ENCODE results near the gene ANKRD44.
"Not testable (repeated sequence)": the region's sequence is repeated elsewhere in the genome, so short reads cannot be mapped to it uniquely, and the experiment has no call there.

ANKRD44 gene

DNA sequence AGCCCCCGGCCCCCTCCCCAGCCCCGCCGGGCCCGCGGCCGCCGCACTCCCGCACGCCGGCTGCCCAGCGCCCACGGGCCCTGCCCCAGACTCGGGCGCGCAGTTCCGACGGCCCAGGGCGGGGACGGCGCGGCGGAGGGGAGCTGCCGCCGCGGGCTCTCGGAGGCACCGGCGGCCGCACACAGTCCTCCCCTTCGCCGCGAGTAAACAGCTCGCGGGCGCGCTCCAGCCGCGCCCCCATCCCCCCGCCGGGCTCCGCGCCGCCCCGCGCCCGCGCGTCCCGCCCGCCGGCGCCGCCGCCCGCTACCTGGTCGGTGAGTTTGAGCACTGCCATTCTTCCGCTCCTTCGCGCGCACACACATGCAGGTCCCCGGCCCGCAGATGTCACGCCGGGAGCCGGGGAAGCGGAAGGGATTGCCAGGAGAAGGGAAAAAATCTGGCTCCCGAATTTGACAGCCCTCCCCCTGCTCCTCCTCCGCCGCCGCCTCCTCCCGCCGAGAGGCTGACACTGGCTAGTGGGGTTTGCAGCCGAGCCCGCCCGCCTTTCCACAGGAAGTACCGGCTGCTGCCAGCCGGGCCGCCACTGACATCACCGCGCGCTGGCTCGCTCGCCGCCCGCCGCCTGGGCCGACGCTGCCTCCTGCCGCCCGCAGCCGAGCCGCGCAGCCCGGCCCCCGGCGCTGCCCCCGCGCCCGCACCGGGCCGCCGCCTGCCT lies at the start of gene ANKRD44:
TSS of gene ANKRD44 (minus strand) at position 510 of the 715 bp plus-strand sequence. CDS start at position 334, 176 bp downstream.
- DNase-seq (ENCODE audit: low read depth): peak; percentile 81

DNA sequence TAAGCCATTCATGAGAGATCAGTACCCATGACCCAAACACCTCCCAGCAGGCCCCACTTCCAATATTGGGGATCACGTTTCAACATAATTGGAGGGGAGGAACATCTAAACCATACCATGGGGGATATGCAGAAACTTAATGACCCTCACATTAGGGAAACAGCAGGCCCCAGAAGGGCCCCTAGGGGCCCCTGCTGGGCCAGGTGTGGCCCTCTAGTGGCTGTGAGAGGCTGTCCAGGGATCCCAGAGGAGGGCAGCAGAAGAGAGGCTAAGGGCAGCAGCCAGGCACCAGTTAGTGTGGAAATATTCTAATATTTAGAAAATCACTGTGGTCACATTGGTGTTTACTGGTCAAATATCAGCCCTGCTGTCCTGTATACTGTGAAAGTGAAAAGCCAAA lies 49.3 kb upstream of the ANKRD44 start:
- no peak for DNase-seq (ENCODE audit: low read depth)

DNA sequence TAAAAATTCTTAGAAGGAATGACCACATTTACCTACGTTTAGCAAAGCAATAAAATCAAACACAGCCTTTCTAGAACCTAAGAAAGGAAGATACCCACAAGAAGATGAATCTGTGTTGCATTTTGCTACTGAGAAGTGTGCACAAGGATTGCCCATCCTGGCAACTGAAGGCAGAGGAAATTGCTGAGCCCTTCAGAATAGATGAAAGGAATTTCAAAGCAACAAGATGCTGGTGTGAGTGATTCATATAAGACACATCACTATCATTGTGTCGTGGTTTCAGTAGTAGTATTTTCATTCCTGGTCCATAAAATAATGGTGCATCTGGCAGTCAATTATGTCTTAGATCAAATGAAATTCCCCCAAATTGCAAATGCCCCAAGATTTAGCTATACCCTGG lies 48.4 kb upstream of the ANKRD44 start:
- DNase-seq (ENCODE audit: low read depth): no peak

DNA sequence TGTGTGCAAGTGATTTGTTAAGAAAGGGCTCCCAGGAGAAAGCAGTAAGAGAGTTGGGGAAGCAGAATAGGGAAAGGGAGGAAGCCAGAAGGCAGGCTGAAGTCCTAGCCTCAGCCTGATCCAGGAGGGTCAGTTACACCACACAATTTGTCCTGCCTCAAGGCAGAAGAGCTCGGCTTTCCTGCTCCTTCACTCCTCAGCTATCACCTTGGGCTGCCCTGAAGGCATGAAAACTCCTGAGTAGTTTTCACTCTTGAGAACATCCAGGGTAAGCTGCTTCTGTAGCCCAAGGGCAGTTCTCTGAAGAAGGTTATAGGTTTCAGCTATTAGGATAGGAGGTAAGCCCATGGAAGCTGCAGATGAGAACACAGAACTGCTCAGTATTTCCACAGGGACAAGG lies 47.4 kb upstream of the ANKRD44 start:
- DNase-seq (ENCODE audit: low read depth): no peak

DNA sequence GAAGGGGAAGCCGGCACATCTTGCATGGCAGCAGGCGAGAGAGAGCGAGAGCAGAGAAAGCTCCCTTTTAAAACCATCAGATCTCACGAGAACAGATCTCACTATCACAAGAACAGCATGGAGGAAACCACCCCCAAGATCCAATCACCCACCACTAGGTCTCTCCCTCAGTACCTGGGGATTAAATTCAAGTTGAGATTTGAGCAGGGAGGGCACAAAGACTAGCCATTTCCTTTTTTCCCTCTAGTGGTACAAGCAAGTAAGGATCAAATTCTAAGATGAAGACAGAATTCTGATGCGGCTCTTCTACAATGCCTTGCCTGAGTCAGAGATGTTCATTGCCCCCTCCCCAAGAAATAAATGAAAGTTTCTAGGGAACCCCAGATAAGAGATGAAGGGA lies 45.6 kb upstream of the ANKRD44 start:
- DNase-seq (ENCODE audit: low read depth): no peak

DNA sequence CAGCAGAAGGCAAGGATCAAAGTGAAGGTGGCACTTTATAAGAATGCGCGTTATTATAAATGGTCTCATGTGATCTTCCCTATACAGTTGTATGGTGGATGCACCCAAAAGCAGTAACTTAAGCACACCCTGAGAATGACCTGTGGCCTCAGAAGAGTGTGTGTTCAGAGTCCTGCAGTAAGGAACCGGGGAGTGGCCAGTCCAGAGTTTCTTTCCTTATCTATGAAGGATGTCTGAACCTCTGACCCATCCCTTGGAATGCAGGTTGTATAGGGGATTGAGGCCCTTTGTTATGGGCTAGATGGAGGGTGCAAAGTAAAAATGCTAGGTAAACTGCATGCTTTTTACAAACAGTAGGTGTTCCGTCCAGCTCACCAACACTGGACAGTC lies 43.6 kb upstream of the ANKRD44 start:
- no peak for DNase-seq (ENCODE audit: low read depth)

DNA sequence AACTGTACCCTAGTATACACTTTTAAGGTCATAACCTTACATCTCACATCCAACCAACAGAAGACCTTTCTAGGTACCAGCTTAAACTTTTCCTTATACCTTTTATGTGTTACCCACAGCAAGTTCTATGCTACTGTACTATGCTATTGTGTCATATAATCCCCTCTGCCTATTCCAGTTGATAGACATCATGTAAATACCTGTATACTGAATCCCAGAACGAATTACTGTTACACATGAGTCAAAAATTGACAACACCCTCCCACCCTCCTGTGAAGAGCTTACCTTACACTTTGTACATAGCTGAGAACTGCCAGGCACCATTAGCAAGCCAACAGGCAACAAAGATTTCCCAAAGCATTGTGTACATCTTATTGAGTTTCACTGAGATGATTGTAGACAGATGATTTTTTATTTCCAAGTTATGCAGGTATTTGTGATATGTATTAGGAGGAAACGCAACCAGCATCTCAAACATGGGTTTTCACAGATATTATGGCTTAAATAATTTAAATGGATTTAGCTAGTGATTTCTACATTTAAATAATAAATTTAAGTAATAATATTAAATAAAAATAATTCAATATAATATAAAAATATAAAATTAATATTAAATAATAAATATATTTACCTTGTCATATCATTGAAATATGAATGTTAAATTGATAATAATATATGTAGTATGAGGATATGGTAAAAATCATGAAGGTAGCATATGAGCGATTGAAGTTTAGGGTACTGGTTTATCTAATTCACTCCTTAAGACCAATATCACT lies 43.0 kb upstream of the ANKRD44 start:
- DNase-seq (ENCODE audit: low read depth): no peak

DNA sequence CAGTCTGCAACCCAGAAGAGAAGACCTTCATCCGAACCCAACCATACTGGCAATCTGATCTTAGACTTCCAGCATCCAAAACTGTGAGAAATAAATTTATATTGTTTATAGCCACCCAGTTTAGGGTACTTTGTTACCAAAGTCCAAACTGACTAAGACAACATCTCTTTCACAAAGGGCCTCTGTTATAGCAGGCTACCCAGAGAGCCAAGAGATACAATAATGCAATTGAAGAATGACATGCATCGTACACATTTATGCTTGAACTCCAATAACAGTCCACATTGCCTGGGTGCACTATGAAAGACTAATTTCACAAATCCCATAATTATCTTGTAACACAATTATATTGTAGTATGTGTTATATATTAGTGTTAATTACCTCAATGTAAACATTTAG lies 39.1 kb upstream of the ANKRD44 start:
- DNase-seq (ENCODE audit: low read depth): no peak

DNA sequence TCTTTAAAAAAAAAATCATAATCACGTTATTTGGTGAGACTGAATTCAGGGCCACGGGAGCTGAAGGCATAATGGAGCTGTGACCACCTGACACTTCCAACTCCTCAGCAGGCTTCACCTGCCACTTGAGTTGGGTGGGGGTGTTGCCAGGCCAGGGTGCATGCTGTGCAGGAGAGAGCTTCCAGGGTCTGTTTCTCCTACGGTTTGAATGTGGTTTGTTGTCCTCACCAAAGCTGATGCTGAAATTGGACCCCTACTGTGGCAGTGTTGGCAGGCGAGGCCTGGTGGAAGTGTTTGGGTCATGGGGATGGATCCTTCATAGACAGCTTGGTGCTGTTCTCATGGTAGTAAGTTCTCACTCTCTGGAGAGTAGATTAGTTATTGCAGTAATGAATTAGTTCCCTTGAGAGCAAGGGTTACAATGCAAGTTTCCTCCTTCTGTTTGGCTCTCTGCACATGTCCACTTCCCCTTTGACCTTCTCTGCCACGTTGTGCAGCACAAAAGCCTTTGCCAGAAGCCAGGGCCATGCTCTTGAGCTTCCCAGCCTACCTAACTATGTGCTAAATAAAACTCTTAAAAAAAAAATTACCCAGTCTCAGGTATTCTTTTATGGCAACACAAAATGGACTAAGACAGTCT lies 38.3 kb upstream of the ANKRD44 start:
- DNase-seq (ENCODE audit: low read depth): no peak

DNA sequence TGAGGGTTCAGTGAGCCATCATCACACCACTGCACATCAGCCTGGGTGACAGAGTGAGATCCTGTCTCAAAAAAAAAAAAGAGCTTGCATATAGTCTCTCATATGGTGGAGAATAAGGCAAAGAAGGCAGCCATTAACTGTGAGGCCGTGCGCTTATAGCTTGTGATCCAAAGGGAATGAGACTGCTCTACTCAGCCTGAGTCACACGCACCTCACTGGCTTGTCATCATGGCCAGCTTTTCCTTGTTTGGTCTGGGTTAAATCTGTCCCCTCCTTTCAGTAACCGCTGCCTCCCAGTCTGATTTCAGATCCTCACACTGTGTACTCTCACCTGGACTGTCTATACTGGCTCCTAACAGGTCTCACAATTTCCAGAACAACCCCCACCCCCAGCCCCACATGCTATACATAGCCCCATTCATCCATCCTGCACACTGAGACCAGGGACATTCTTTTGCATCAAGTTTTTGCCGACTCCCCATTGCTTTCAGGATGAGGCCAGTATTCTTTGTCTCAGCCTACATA lies 35.3 kb upstream of the ANKRD44 start:
- no peak for DNase-seq (ENCODE audit: low read depth)

DNA sequence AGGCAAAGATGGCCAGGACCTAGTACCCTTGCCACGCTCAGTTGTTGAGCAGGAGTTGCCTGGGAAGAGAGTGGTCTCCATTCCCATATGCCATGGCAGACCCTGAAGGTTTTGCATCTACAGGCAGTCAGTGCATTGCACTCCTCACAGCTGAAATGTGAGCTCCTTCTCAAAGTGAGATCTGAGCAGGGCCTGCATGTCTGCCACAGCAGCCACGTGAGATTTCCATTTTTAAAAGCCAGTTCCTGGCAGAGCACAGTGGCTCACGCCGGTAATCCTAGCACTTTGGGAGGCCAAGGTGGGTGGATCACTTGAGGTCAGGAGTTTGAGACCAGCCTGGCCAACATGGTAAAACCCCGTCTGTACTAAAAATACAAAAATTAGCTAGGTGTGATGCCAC lies 33.4 kb upstream of the ANKRD44 start:
- not testable (repeated sequence) for DNase-seq (ENCODE audit: low read depth)

DNA sequence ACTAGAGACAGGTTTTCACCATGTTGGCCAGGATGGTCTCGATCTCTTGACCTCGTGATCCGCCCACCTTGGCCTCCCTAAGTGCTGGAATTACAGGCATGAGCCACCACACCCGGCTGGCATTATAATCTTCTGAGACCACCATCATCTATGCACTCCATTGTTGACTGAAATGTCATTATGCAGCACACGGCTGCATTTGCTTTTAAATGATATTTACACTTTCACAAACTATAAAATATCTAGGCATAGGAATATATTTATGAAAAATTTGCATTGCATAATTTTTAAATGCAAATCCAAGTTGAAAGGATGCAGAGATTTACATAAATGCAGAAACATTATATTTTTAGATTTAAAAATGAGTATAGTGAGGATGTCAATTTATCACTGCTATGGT lies 30.0 kb upstream of the ANKRD44 start:
- no peak for DNase-seq (ENCODE audit: low read depth)

DNA sequence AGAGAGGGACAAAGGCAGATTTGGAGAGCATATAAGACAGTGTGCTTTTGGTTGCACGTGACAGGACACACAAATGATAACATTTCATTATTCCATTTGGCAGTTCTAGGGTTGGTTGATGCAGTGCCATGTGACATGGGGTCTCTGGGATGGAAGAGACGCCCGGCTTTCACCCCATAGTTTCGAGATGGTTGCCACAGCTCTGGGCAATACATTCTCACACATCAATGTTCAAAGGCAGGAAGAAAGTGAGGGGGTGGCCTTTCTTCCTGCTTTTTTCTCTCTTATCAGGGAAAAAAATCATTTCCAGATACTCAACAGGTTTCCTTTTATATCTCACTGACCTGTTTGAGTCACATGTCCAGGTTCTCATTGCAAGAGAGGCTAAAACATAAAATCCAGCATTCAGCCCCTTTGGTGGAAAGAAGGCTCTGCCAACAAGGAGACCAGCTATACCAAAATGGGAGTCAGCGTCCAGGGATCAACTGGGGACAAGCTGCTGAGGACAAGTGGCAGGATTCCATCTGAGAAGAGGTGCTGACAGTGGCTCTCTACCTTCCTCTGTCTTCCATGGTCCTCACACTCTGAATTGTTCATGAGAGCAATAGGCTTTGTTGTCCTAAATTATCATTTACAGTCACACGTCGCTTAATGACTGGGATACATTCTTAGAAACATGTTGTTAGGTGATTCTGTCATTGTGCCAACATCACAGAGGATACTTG lies 29.1 kb upstream of the ANKRD44 start:
- DNase-seq (ENCODE audit: low read depth): no peak

DNA sequence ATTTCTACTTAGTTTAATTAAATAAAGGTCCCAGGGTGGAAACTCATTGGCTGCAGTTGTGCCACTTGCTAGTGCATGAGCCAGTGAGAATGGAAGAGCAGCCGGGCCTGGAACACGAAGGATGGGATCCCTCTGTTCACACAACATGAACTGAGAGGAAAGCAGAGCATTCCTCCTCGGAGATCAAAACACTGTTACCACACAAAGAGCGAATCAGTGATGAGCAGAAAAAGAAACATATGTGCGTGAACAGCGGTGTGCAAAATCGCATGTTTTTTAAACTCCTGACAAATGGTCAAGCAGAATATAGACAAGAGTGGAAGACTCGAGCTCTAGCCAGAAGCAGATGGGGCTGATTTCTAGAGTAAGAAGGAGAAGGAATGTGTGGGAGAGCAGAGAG lies 28.4 kb upstream of the ANKRD44 start:
- no peak for DNase-seq (ENCODE audit: low read depth)

DNA sequence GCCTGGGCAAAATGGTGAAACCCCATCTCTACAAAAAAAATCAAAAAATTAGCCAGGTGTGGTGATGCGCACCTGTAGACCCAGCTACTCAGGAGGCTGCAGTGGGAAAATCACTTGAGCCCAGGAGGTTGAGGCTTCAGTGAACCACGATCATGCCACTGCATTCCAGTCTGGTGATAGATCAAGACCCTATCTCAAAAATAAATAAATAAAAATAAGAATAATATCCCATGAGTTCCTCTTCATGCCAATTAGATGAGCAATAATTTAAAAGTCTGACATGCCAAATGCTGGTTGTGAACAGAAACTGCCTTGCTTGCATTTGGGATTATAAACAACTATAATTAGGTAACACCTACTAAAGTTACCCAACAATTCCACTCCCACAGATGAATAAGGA lies 22.1 kb upstream of the ANKRD44 start:
- no peak for DNase-seq (ENCODE audit: low read depth)

DNA sequence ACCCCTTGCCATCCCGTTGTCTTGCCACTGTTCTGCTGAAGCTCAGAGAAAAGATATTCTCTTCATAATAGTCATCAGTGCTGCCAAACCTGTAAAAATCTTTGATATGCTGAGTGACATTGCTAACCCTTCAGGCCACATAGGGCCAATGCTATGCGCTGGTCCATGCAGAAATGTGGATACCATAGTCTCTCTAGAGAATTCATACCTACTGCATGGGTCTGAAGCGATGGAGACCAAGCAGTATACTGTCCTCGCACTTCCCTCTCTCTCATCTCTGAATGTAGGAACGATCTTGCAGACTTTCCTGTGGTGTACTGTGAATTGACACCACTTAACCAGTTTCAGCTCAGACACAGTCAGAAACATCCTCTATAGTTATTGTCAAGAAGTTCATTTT lies 17.9 kb upstream of the ANKRD44 start:
- DNase-seq (ENCODE audit: low read depth): no peak

DNA sequence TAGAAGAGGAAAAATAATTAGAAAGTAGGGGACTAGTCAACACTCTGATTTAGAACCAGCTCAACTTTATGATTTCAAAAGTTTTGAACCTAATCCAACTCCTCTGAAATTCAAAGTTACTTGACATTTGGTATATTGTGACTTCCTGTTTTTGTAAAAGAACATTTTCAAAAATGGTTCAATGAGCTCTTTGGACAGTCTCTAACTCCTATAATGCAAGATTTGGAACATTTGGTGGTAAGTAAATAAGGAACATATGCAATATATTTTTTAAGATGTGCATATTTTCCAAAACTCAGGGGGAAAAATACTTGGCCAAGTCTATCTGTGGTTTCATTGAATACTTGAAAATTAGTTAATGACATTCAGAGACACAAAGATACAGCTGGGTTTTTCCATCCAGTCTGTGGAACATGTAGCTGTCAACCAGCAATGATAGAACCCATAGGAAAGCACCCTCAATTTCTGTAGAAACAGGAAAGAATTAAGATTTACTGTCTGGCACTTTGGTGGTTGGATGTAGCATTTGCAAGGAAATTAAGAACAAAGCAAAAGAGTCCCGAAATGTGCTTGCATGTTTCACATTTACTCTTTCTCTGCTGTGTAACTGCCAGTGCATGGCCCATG lies 17.0 kb upstream of the ANKRD44 start:
- DNase-seq (ENCODE audit: low read depth): no peak

DNA sequence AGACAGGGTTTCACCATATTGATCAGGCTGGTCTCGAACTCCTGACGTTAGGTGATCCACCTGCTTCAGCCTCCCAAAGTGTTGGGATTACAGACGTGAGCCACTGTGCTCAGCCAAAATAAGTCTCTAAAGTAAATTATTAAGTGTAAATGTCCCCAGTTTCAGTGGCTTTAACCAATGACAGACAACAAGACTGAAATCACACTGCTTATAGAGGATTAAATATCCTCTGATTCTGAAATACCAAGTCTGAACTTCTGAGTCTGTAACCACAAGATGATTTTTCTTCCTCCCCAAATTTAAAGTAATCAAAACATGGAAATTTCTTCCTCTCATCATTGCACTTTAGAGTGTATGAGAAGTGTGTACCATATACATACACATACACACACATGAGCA lies 16.5 kb upstream of the ANKRD44 start:
- DNase-seq (ENCODE audit: low read depth): no peak

DNA sequence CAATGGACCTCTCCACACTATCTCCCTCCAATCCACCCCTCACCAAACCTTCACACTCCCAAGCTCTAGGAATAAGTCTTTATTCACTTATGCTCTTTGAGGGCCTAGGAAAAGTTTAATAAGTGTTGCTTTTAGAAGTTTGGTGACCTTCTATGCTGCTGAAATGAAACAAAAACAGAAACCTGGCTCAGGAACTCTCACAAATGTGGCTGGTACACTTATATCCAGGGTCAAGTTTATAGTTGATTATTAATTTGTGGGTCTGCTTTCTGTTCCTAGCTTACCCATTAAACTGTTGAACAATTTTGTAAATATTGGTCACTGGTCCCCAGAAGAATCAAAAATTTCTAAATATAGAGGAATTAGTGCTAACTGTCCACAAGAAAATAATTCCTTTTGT lies 14.2 kb upstream of the ANKRD44 start:
- DNase-seq (ENCODE audit: low read depth): no peak

DNA sequence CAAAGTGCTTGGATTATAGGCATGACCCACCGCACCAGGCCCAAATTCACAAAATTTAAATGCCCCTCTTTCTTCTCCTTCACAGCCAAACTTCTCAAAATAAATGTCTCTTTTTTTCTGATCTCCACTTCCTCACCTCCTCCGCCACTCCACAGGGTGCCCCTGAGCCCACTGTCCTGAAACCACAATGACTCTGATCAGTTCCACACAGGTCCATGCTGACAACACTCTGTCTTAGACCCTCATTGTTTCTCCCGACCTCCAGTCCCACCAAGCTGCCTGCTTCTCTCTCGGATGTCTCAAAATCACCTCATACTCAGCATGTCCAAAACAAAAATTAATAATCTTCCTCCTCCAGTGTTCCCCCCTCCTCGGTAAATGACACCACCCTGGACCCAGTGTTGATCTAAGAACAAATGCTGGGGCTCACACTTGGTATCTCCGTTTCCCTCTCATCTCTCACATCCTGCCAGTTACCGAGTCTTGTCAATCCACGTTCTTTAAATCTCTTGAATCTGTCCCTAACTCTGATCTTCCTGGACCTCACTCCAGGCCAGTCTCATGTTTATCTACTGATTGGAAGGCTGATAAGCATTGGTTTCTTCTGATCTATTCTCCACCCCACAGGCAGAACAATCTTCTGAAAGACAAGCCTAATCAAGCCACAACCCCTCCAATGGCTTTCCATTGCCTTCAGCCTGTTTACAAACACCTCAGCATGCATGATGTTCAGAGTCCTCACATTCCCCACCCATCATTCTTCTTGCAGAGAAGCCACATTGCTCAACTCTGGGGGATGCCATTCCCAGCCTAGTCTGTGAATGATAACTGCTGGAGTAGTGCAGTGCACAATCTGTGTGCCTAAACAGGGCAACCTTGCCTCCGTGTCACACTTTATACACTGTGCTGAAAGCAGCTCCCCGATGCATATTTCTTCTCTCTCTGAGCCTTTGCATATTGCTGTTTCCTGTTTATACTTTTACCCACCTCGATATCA lies 12.4 kb upstream of the ANKRD44 start:
- DNase-seq (ENCODE audit: low read depth): no peak

DNA sequence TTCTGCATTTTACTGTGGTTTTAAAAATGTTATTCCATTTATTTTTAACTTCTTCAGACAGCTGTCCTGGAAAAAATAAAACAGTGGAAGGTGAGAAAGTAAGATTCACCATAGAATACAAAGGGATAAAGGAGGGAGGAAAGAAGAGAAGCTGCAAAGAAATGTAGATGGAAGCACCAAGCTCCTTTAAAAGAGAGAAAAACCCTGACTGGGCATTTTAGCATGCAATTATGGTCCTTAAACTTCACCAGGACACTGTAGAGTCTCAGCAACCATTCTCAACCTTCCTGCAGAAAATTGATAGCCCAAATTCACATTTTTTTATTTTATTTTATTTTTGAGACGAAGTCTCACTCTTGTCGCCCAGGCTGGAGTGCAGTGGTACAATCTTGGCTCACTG lies 11.6 kb upstream of the ANKRD44 start:
- no peak for DNase-seq (ENCODE audit: low read depth)

Measured in stimulated activated CD8-positive, alpha-beta memory T cell treated with anti-CD3 and anti-CD28 coated beads, Interleukin-12 subunit alpha, Interleukin-12 subunit beta, amount 100 ng/mL, for 1 hour (primary cell).